Psoas muscle (tissue), 8 donors: ENCODE measurements around the gene TYW3. TPM values are rescaled to one million over a fixed set of nuclear protein-coding genes. Genes with fewer than 3 reads are reported as not detected.

Experiments
- ATAC-seq, 4 donors: fragments of 200-7000 bp; cut with Tn5 transposase; one replicate each; pipeline ENCODE4 v1.9.1; 2020; ENCODE audit warnings: moderate library complexity in 3 of 4, mild to moderate bottlenecking in 2 of 4
- DNase-seq, 2 donors: peaks; one replicate each; pipeline ENCODE4 v3.0.0-alpha.2; 2020
- H3K27ac ChIP-seq: fragments of 200-600 bp; one replicate; pipeline ENCODE4 v1.8.0; 2022
- H3K27me3 ChIP-seq, 3 donors: fragments of 200-600 bp in 1 of 3; one replicate each; pipeline versions ENCODE4 v1.6.1 to v1.8.0; 2013 to 2022; ENCODE audit warnings: low read length in 2 of 3, mild to moderate bottlenecking in 2 of 3, moderate library complexity in 1 of 3; ENCODE audit not compliant: insufficient read depth in 3 of 3
- H3K36me3 ChIP-seq, 2 donors: fragments of 200-600 bp in 1 of 2; one replicate each; pipeline versions ENCODE4 v1.6.1 to v1.8.0; 2013 to 2022; ENCODE audit warnings: low read depth in 1 of 2, mild to moderate bottlenecking in 1 of 2, moderate library complexity in 1 of 2; ENCODE audit not compliant: insufficient read depth in 1 of 2
- H3K4me1 ChIP-seq: fragments of 200-600 bp; one replicate; pipeline ENCODE4 v1.8.0; 2022
- H3K4me3 ChIP-seq: fragments of 200-600 bp; one replicate; pipeline ENCODE4 v1.8.0; 2022; ENCODE audit warnings: mild to moderate bottlenecking
- H3K9me3 ChIP-seq: fragments of 200-600 bp; one replicate; pipeline ENCODE4 v1.8.0; 2022
- WGBS, 3 donors: extraction: QIAGEN DNeasy Blood & Tissue Kit; methylation state at CpG; one replicate each; pipeline versions ENCODE4 v1.1.6 to v1.1.7; 2013; 5-methylcytosine and 5-hydroxymethylcytosine counted together
- intact Hi-C, 2 donors: fragments of 100-400 bp; cut with DNase I; formaldehyde crosslinking; loops; one replicate each; pipeline versions ENCODE4 v1.11.0 to v1.14.2; 2022
- polyA plus RNA-seq, 3 donors: library from polyadenylated mRNA; stranded (reverse); fragments of 200-250 nt; gene quantifications; one replicate each; pipeline ENCODE4 v1.2.3, GENCODE V29; 2013
- total RNA-seq, 4 donors: library from RNA; stranded (reverse); fragmentation: NEBNext Ultra II Directional in 2 of 4; extraction: Animal tissue kit (Norgen Biotek cat#: 25700) in 2 of 4; gene quantifications; one replicate each; pipeline versions ENCODE4 v1.2.1 to v1.2.4, GENCODE V29; 2021 to 2023
- TF ChIP-seq, protein P1 (sequence below): fragments of 200-600 bp; IDR thresholded peaks from one replicate; pipeline ENCODE4 v1.8.0; 2022; ENCODE audit warnings: antibody characterized with exemption
- donor health status: healthy with polysubstance abuse.
- donor health status: DM: no; HTN: no; CAD: no; lungs with moderate emphysema.
- donor health status: Bipolar disorder and iron deficiency.
- donor health status: healthy.
- donor health status: DM: yes; HTN: yes; CAD: no.
- donor health status: DM: no; HTN: no; CAD: no.
- donor health status: DM: no; HTN: no; CAD: no.
- donor health status: DM: yes; HTN: yes; CAD: no.

TYW3 gene
- total and polyA plus RNA-seq, 7 donors: 7.1 to 21.5 (median 9.8) TPM

DNA sequence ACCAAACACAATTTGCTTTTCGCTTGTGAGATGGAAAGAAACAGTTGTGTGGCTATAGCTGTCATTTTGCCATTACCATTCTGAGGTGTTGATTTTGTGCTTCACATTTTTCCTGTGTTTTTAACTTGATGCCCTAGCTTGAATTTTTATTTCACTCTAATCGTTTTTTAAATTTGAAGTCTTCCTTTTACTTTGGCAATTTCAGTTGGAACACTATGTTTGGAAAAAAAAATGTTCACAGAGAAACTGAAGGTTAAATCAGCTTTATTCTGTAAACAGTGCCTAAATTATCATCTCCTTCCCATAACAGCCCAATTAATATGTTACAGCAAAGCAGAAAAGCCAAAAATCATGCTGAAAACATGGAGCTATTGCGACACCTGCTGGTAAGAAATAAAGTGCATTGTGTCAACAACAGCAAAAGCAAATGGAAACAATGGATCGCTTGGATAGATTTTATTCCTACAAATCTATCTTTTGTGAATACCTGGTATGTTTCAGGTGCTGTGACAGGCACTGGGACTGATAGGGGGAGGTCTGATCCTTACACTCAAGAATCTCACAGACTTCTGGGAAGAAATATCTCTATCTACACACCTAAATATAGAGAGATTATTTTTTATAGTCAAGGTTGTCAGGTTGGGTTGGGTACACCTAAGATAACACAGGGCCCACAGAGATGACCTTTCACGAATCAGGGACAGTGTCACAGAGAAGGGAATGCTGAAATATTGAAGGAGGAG, 43.2 kb upstream of the TYW3 start:
- Histone ChIP-seq H3K4me1 (no peaks in the 10 kb centered on the region), H3K27ac (no peak overlapping the region), H3K4me3 (no peak overlapping the region), H3K27me3 (no peaks in the 10 kb centered on the region), H3K36me3 (no peaks in the 10 kb centered on the region), H3K9me3 (no peaks in the 10 kb centered on the region)
- TF ChIP-seq, protein P1, sequence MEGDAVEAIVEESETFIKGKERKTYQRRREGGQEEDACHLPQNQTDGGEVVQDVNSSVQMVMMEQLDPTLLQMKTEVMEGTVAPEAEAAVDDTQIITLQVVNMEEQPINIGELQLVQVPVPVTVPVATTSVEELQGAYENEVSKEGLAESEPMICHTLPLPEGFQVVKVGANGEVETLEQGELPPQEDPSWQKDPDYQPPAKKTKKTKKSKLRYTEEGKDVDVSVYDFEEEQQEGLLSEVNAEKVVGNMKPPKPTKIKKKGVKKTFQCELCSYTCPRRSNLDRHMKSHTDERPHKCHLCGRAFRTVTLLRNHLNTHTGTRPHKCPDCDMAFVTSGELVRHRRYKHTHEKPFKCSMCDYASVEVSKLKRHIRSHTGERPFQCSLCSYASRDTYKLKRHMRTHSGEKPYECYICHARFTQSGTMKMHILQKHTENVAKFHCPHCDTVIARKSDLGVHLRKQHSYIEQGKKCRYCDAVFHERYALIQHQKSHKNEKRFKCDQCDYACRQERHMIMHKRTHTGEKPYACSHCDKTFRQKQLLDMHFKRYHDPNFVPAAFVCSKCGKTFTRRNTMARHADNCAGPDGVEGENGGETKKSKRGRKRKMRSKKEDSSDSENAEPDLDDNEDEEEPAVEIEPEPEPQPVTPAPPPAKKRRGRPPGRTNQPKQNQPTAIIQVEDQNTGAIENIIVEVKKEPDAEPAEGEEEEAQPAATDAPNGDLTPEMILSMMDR: peak; percentile 79
- DNase-seq: no peak
- ATAC-seq: no peak
- whole genome bisulfite sequencing, 3 donors: 16 to 24% (median 19%) methylated on average over 5 of the region's 5 CpGs
- intact Hi-C loops: no loop called here

DNA sequence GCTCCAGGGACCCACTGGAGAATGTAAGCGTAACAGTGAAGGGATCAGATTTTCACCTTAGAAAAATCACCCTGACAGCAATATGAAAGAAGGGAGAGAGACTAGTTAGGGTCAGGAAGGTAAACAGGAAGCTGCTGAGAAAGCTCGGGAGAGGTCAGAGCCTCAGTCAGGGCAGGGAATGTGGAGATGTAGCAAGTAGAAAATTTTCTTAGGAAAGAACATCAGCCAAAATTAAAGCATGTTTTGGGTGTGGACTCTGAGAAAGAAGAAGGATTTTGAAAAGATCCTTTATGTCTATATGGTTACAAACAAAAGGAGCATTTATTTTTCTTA, 42.6 kb upstream of the TYW3 start:
- Histone ChIP-seq H3K36me3 (no peaks in the 10 kb centered on the region), H3K4me3 (no peak overlapping the region), H3K9me3 (no peaks in the 10 kb centered on the region), H3K27ac (no peak overlapping the region), H3K27me3 (no peaks in the 10 kb centered on the region), H3K4me1 (no peaks in the 10 kb centered on the region)
- 18 to 23% (median 22%) methylated on average over 2 of the region's 2 CpGs for WGBS, 3 donors
- ATAC-seq (no peak), DNase-seq (no peak)
- intact Hi-C loops: no loop called here
- TF ChIP-seq, protein P1: no peak

DNA sequence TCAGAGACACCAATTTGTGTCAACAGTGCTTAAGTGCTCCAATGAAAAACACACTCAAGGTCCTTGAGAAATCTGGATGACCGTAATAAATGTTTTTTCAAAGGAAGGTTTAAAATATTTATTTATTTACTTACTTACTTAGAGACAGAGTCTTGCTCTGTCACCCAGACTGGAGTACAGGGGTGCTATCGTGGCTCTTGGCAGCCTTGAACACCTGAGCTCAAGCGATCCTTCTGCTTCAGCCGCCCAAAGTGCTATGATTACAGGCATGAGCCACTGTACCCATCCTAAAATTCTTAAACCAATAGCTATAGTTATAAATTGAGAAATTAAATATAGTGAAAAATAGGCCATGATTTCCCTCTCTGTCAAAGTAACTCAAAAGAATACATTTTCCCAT, 42.0 kb upstream of the TYW3 start:
- intact Hi-C loops: no loop called here
- Histone ChIP-seq H3K4me1 (no peaks in the 10 kb centered on the region), H3K27me3 (no peaks in the 10 kb centered on the region), H3K4me3 (no peak overlapping the region), H3K9me3 (no peaks in the 10 kb centered on the region), H3K36me3 (no peaks in the 10 kb centered on the region), H3K27ac (no peak overlapping the region)
- ATAC-seq (no peak), DNase-seq (no peak)
- TF ChIP-seq, protein P1: no peak
- WGBS, 3 donors: 84 to 88% (median 86%) methylated on average over 4 of the region's 4 CpGs

DNA sequence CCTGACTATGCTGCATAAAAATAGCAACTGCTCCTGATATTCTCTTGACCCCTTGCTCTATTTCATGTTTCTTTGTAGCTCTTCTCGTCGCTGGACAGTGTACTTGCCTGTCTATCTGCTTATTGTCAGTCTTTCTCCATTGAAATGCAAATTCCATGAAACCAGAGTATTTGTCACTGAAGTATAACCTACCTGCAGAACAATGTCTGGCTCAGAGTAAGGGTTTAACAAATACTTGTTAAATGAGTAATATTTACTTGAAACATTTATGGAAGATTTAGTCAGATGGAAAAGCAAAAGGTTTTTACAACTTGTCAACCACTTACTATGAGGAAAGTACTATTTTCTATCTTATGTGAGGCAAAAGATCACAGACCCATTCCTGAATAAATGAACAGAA, 39.5 kb upstream of the TYW3 start:
- TF ChIP-seq, protein P1: no peak
- ATAC-seq: no peak
- WGBS, 3 donors: 78 to 82% (median 78%) methylated on average over 2 of the region's 2 CpGs

DNA sequence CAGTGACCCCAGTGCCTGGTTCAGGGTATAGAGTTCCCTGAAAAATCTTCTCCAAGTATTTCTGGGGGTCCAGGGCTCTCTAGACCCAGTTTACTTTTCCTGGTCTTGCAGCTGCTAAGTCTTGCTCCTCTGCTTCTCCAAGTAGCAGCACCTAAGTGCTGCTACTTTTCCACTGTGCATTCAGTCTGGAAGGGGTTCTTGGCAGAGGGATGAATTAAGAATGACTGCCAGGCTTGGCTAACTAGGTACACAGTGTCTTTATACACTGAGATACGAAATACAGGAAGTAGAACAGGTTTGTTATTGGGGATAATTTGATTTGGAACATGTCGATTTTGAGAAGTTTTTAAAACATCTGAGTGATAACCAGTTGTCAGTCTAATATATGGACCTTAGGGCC, 35.1 kb upstream of the TYW3 start:
- no peak overlapping the region for H3K4me3 ChIP-seq
- no peak for ATAC-seq
- H3K4me1 ChIP-seq: no peaks in the 10 kb centered on the region
- peaks cover 5 to 9% of the 10 kb centered on the region in 2 donors for H3K36me3 ChIP-seq
- WGBS, 3 donors: 70 to 83% (median 71%) methylated on average over 2 of the region's 2 CpGs
- TF ChIP-seq, protein P1: no peak
- no peaks in the 10 kb centered on the region for H3K27me3 ChIP-seq
- no peak overlapping the region for H3K27ac ChIP-seq
- no peak for DNase-seq
- no peaks in the 10 kb centered on the region for H3K9me3 ChIP-seq
- intact Hi-C loops: no loop called here

More for the DNA sequence above, 39.5 kb upstream of the TYW3 start:
- Histone ChIP-seq H3K4me3 (no peak overlapping the region), H3K36me3 (no peaks in the 10 kb centered on the region), H3K27ac (no peak overlapping the region), H3K4me1 (no peaks in the 10 kb centered on the region), H3K9me3 (no peaks in the 10 kb centered on the region), H3K27me3 (no peaks in the 10 kb centered on the region)
- intact Hi-C loops: no loop called here
- no peak for DNase-seq
